ENCODE measurements around the gene LRRC4B. TPM values are rescaled to one million over a fixed set of nuclear protein-coding genes. Genes with fewer than 3 reads are reported as not detected.

Gene LRRC4B
- total RNA-seq, 1 donor from 2014 or later = 3.9 TPM

GRCh38 chr19:50511069-50511822 is 57.0 kb downstream of the LRRC4B start, which contains the start of gene JOSD2:
Gene JOSD2 (minus strand): TSS chr19:50511191. CDS start chr19:50510431, 760 bp downstream.
- Histone ChIP-seq H3K9me3 (no peaks in the 10 kb centered on the region), H3K27ac (peak within 1 kb of the TSS; percentile 76), H3K4me3 (peak within 1 kb of the TSS; percentile 74), H3K36me3 (peaks cover 2% of the 10 kb centered on the region), H3K27me3 (ENCODE audit: low read depth) (peaks cover 8% of the 10 kb centered on the region), H3K4me1 (peaks cover 8% of the 10 kb centered on the region)
- peak; percentile 100 for DNase-seq
- intact Hi-C loops (cut with DNase I) = no loop called here
- ATAC-seq = peak; percentile 97
- TF ChIP-seq, protein P1, sequence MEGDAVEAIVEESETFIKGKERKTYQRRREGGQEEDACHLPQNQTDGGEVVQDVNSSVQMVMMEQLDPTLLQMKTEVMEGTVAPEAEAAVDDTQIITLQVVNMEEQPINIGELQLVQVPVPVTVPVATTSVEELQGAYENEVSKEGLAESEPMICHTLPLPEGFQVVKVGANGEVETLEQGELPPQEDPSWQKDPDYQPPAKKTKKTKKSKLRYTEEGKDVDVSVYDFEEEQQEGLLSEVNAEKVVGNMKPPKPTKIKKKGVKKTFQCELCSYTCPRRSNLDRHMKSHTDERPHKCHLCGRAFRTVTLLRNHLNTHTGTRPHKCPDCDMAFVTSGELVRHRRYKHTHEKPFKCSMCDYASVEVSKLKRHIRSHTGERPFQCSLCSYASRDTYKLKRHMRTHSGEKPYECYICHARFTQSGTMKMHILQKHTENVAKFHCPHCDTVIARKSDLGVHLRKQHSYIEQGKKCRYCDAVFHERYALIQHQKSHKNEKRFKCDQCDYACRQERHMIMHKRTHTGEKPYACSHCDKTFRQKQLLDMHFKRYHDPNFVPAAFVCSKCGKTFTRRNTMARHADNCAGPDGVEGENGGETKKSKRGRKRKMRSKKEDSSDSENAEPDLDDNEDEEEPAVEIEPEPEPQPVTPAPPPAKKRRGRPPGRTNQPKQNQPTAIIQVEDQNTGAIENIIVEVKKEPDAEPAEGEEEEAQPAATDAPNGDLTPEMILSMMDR (IDR thresholded peaks at IDR 0.05) = no peak

DNA sequence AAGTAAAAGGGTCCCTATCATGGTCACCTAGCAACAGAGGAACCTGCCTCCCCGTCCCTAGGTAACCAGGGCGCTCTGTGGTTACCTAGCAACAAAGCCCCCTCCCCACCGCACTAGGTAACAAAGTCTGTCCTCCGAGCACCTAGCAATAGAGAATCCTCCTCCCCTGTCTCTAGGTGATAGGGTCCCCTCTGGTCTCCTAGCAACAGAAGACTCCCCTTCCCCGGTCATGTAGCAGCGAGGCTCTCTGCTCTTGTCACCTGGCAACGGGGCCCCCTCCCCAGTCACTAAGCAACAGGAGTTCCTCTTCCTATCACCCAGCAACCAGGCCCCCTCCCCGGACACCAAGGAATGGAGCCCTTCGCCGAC is 57.6 kb downstream of the LRRC4B start:
- DNase-seq (no peak), ATAC-seq (peak in 1 of 2 donors; percentile 0)
- TF ChIP-seq, protein P1 (IDR thresholded peaks at IDR 0.05) = no peak
- Histone ChIP-seq H3K36me3 (peaks cover 5% of the 10 kb centered on the region), H3K4me1 (peaks cover 8% of the 10 kb centered on the region), H3K4me3 (peak overlapping the region; percentile 74), H3K9me3 (no peaks in the 10 kb centered on the region), H3K27me3 (ENCODE audit: low read depth) (peaks cover 8% of the 10 kb centered on the region), H3K27ac (peak overlapping the region; percentile 76)
- intact Hi-C loops (cut with DNase I) = no loop called here

GRCh38 chr19:50510121-50510670 is 58.0 kb downstream of the LRRC4B start:
- Histone ChIP-seq H3K4me1 (peaks cover 8% of the 10 kb centered on the region), H3K27me3 (ENCODE audit: low read depth) (peaks cover 5% of the 10 kb centered on the region), H3K27ac (peak overlapping the region; percentile 76), H3K4me3 (peak overlapping the region; percentile 74), H3K9me3 (no peaks in the 10 kb centered on the region), H3K36me3 (peaks cover 5% of the 10 kb centered on the region)
- peak; percentile 52 for DNase-seq
- intact Hi-C loops (cut with DNase I) = no loop called here
- TF ChIP-seq, protein P1 (IDR thresholded peaks at IDR 0.05) = no peak
- no peak for ATAC-seq

DNA sequence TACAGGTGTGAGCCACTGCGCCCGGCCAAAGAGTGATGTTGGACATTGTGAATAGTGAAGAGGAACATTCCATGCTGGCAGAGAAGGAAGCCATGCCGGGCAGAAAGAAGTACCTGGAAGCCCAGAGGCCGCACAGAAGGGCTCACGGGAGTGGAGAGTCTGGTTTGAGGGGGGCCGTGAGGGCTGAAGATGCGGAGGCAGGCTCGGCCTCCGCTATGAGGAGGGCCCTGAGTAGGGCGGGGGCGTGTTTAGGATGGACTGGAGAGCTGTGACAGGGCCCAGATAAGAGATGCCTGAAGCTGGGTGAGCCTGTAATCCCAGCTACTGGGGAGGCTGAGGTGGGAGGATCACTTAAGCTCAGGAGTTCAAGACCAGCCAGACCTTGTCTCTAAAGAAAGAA is 58.9 kb downstream of the LRRC4B start:
- intact Hi-C loops (cut with DNase I) = no loop called here
- H3K27me3 ChIP-seq (ENCODE audit: low read depth) = no peaks in the 10 kb centered on the region
- no peak overlapping the region for H3K4me3 ChIP-seq
- TF ChIP-seq, protein P1 (IDR thresholded peaks at IDR 0.05) = no peak
- H3K9me3 ChIP-seq = no peaks in the 10 kb centered on the region
- peaks cover 8% of the 10 kb centered on the region for H3K4me1 ChIP-seq
- H3K36me3 ChIP-seq = peaks cover 5% of the 10 kb centered on the region
- DNase-seq (peak; percentile 44), ATAC-seq (no peak)
- H3K27ac ChIP-seq = no peak overlapping the region

- TF ChIP-seq, protein P1 (IDR thresholded peaks at IDR 0.05) = no peak
- no peak overlapping the region for H3K4me3 ChIP-seq
- H3K9me3 ChIP-seq = no peaks in the 10 kb centered on the region
- H3K27ac ChIP-seq = no peak overlapping the region
- no peak for ATAC-seq
- peaks cover 5% of the 10 kb centered on the region for H3K36me3 ChIP-seq
- peaks cover 8% of the 10 kb centered on the region for H3K4me1 ChIP-seq
- H3K27me3 ChIP-seq (ENCODE audit: low read depth) = no peaks in the 10 kb centered on the region
- intact Hi-C loops (cut with DNase I) = no loop called here
- peak; percentile 27 for DNase-seq
Measured at GRCh38 chr19:50508843-50509190, 59.4 kb downstream of the LRRC4B start.

Measured in lower lobe of right lung (tissue), 2 donors.